GM23338 (cell line): ENCODE data around the gene CDK17. TPM values are rescaled to one million over a fixed set of nuclear protein-coding genes. Genes with fewer than 3 reads are reported as not detected.
A peak's percentile ranks its signal among the peaks of the same experiment; 100 is the strongest.
"Not testable (repeated sequence)": the region's sequence is repeated elsewhere in the genome, so short reads cannot be mapped to it uniquely, and the experiment has no call there.

Source experiments
- ATAC-seq: fragments of 200-7000 bp; cut with Tn5 transposase; 3 replicates; pipeline ENCODE4 v1.9.1; 2020
- DNase-seq: peaks from one replicate; pipeline ENCODE4 v3.0.0-alpha.2; 2015; ENCODE audit warnings: low spot score
- H2AFZ ChIP-seq: fragments of 200-600 bp; sonication (generic); 2 replicates; pipeline ENCODE4 v1.8.0; 2016; ENCODE audit warnings: antibody characterized with exemption, mild to moderate bottlenecking, moderate library complexity
- H3F3A ChIP-seq: fragments of 200-600 bp; sonication (generic); replicated peaks from 2 replicates; pipeline ENCODE4 v1.8.0; 2017; ENCODE audit warnings: antibody characterized with exemption, mixed run types, low read depth
- H3K27ac ChIP-seq: fragments of 200-600 bp; sonication (generic); 2 replicates; pipeline ENCODE4 v1.6.1; 2016; ENCODE audit warnings: low read depth
- H3K27me3 ChIP-seq: fragments of 200-600 bp; sonication (generic); 2 replicates; pipeline ENCODE4 v1.8.0; 2016; ENCODE audit warnings: mild to moderate bottlenecking, mixed run types, moderate library complexity; ENCODE audit not compliant: insufficient read depth
- H3K36me3 ChIP-seq: fragments of 200-600 bp; sonication (generic); 2 replicates; pipeline ENCODE4 v1.8.0; 2016; ENCODE audit warnings: mild to moderate bottlenecking; ENCODE audit not compliant: insufficient read depth
- H3K4me1 ChIP-seq: fragments of 200-600 bp; sonication (generic); 2 replicates; pipeline ENCODE4 v1.8.0; 2016; ENCODE audit warnings: mild to moderate bottlenecking, moderate library complexity; ENCODE audit not compliant: insufficient read depth
- H3K4me2 ChIP-seq: fragments of 200-600 bp; sonication (generic); 2 replicates; pipeline ENCODE4 v1.7.1; 2017; ENCODE audit warnings: mixed run types
- H3K4me3 ChIP-seq: fragments of 200-600 bp; sonication (generic); 2 replicates; pipeline ENCODE4 v1.6.1; 2016; ENCODE audit warnings: mixed run types
- H3K79me2 ChIP-seq: fragments of 200-600 bp; sonication (generic); replicated peaks from 2 replicates; pipeline ENCODE4 v1.8.0; 2017; ENCODE audit warnings: mild to moderate bottlenecking; ENCODE audit not compliant: insufficient read depth
- H3K9me2 ChIP-seq: fragments of 200-600 bp; sonication (generic); 2 replicates; pipeline ENCODE4 v1.8.0; 2017; ENCODE audit not compliant: insufficient read depth
- H4K20me1 ChIP-seq: fragments of 200-600 bp; sonication (generic); replicated peaks from 2 replicates; pipeline ENCODE4 v1.8.0; 2017; ENCODE audit warnings: mild to moderate bottlenecking; ENCODE audit not compliant: insufficient read depth
- H3K27ac Mint-ChIP-seq: 2 replicates; pipeline ENCODE4 v1.8.0; 2020; ENCODE audit warnings: inconsistent platforms, mild to moderate bottlenecking, moderate library complexity, mixed read lengths
- H3K27me3 Mint-ChIP-seq: 3 replicates; pipeline ENCODE4 v1.8.0; 2022; ENCODE audit warnings: low read depth, mild to moderate bottlenecking, moderate library complexity, mixed read lengths, inconsistent platforms; ENCODE audit not compliant: insufficient read depth, poor library complexity
- H3K36me3 Mint-ChIP-seq: 3 replicates; pipeline ENCODE4 v1.8.0; 2021; ENCODE audit warnings: low read depth, mild to moderate bottlenecking, inconsistent platforms, moderate library complexity, mixed read lengths
- H3K4me1 Mint-ChIP-seq: 3 replicates; pipeline ENCODE4 v1.8.0; 2020; ENCODE audit warnings: mild to moderate bottlenecking, inconsistent platforms, mixed read lengths
- H3K4me3 Mint-ChIP-seq: 3 replicates; pipeline ENCODE4 v1.8.0; 2021; ENCODE audit warnings: moderate library complexity, mild to moderate bottlenecking, inconsistent platforms, mixed read lengths
- H3K9me3 Mint-ChIP-seq: 3 replicates; pipeline ENCODE4 v1.8.0; 2020; ENCODE audit warnings: moderate library complexity, mild to moderate bottlenecking, inconsistent platforms, mixed read lengths
- CREB1 ChIP-seq: fragments of 250-450 bp; sonication (Bioruptor Pico); IDR thresholded peaks from 2 replicates; pipeline ENCODE4 v1.5.0; 2020; ENCODE audit warnings: low read depth, mild to moderate bottlenecking, moderate library complexity
- EZH2 ChIP-seq: fragments of 200-600 bp; sonication (generic); IDR thresholded peaks from one replicate; pipeline ENCODE4 v1.8.0; 2017; ENCODE audit warnings: antibody characterized with exemption, mild to moderate bottlenecking, low read depth; ENCODE audit not compliant: unreplicated experiment
- EZH2phosphoT487 ChIP-seq: fragments of 200-600 bp; sonication (generic); IDR thresholded peaks from one replicate; pipeline ENCODE4 v1.8.1; 2018; ENCODE audit warnings: antibody characterized with exemption; ENCODE audit not compliant: unreplicated experiment
- JUNB ChIP-seq: IDR thresholded peaks from one replicate; pipeline ENCODE4 v1.6.1; 2016; ENCODE audit warnings: antibody characterized with exemption; ENCODE audit not compliant: unreplicated experiment
- NANOG ChIP-seq: IDR thresholded peaks from 2 replicates; pipeline ENCODE4 v1.6.1; 2016; ENCODE audit warnings: antibody characterized with exemption, borderline replicate concordance
- POLR2AphosphoS5 ChIP-seq: IDR thresholded peaks from 2 replicates; pipeline ENCODE4 v1.6.1; 2016; ENCODE audit warnings: antibody characterized with exemption, low read depth
- STAT1 ChIP-seq: IDR thresholded peaks from one replicate; pipeline ENCODE4 v1.6.1; 2016; ENCODE audit warnings: antibody characterized with exemption; ENCODE audit not compliant: unreplicated experiment
- ZNF114 ChIP-seq: fragments of 250-450 bp; sonication (Bioruptor Pico); IDR thresholded peaks from 2 replicates; pipeline ENCODE4 v1.5.0; 2020; ENCODE audit warnings: mild to moderate bottlenecking, moderate library complexity
- polyA plus RNA-seq: library from polyadenylated mRNA; unstranded; fragments of >200 nt; fragmentation: Nextera tagmentation; extraction: Ambion mirVana; gene quantifications from 2 replicates; pipeline ENCODE4 v1.2.1, GENCODE V29; 2016
- total RNA-seq: library from RNA; depleted of rRNA; stranded (reverse); fragments of >200 nt; shearing (Covaris generic); gene quantifications from 2 replicates; pipeline ENCODE4 v1.2.3, GENCODE V29; 2014
- TF ChIP-seq, protein P1 (sequence below): fragments of 250-450 bp; sonication (Bioruptor Pico); IDR thresholded peaks from 2 replicates; pipeline ENCODE4 v1.5.0; 2020; ENCODE audit warnings: mild to moderate bottlenecking, moderate library complexity

The CDK17 gene
- total and polyA plus RNA-seq, 2 experiments from 2014 or later = 7.6 to 34.2 TPM

DNA sequence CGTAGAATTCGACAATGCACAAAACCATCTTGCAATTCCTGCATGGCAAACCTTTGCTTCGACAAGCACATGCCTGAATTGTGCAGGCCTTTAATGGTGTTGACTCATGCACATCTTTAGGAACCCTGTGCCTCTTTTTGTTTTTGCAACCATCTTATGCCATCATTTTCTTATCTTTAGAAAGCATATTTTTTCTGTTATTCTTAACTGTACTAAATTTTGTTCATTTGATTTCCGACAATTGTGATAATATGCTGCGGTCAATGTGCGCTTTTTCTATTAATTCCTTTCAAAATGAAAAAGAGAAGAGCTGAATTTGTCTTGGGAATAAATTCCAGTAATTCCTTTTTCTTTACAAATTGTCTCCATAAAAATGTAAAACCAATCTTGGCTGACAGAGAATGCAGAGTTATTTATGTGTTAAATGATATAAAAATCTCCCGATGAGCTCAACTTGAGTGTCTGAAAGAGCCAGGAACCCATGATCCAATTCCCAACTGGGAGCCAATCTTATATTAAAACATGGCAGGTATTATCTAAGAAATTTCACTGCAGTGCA, 20.1 kb upstream of the CDK17 start:
- H3K9me2 ChIP-seq = no peaks in the 10 kb centered on the region
- H3K4me2 ChIP-seq = no peak overlapping the region
- DNase-seq = no peak
- no peaks in the 10 kb centered on the region for H3K27me3 ChIP-seq
- no peak for ATAC-seq
- no peak for TF ChIP-seq NANOG
- no peak for TF ChIP-seq EZH2phosphoT487
- TF ChIP-seq EZH2 = no peak
- peak overlapping the region; percentile 67; the same call in 1 of the 2 replicates for H2AFZ ChIP-seq
- Mint-ChIP-seq H3K9me3 (no peaks in the 10 kb centered on the region), H3K27ac (no peak overlapping the region), H3K4me1 (no peaks in the 10 kb centered on the region), H3K36me3 (no peaks in the 10 kb centered on the region), H3K4me3 (no peak overlapping the region), H3K27me3 (no peaks in the 10 kb centered on the region)
- H3K4me3 ChIP-seq = no peak overlapping the region
- no peaks in the 10 kb centered on the region for H3F3A ChIP-seq
- H4K20me1 ChIP-seq = no peaks in the 10 kb centered on the region
- no peak overlapping the region for H3K27ac ChIP-seq
- H3K79me2 ChIP-seq = no peaks in the 10 kb centered on the region
- no peaks in the 10 kb centered on the region for H3K36me3 ChIP-seq
- H3K4me1 ChIP-seq = no peaks in the 10 kb centered on the region

DNA sequence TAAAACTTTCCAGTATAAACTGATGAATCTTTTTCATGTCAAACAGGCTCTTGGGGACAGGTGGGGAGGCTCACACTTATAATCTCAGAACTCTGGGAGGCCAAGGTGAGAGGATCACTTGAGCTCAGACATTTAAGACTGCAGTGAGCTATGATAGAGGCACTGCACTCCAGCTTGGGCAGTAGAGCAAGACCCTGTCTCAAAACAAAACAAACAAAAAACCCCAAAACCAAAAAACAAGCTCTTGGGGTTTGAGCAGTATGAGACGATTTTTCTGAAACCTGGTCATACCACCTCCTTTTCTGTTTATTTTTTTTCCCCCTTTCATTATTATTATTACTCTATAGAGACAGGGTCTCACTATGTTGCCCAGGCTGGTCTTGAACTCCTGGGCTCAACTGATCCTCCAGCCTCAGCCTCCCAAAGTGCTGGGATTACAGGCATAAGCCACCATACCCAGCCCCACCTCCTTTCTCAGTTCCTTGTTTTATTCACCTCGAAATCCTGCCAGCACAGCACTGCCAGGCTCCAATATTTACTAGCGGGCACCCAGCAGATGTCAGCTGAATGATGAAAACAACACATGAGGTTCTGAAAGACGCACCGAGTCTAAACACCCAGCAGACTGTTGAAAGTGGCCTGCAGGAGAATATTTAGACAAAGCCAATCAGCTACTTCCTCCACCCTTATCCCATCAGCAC, 19.5 kb upstream of the CDK17 start:
- Mint-ChIP-seq H3K27me3 (no peaks in the 10 kb centered on the region), H3K9me3 (no peaks in the 10 kb centered on the region), H3K4me1 (no peaks in the 10 kb centered on the region), H3K4me3 (no peak overlapping the region), H3K36me3 (no peaks in the 10 kb centered on the region), H3K27ac (no peak overlapping the region)
- no peak for TF ChIP-seq EZH2phosphoT487
- TF ChIP-seq NANOG = no peak
- TF ChIP-seq, protein P1, sequence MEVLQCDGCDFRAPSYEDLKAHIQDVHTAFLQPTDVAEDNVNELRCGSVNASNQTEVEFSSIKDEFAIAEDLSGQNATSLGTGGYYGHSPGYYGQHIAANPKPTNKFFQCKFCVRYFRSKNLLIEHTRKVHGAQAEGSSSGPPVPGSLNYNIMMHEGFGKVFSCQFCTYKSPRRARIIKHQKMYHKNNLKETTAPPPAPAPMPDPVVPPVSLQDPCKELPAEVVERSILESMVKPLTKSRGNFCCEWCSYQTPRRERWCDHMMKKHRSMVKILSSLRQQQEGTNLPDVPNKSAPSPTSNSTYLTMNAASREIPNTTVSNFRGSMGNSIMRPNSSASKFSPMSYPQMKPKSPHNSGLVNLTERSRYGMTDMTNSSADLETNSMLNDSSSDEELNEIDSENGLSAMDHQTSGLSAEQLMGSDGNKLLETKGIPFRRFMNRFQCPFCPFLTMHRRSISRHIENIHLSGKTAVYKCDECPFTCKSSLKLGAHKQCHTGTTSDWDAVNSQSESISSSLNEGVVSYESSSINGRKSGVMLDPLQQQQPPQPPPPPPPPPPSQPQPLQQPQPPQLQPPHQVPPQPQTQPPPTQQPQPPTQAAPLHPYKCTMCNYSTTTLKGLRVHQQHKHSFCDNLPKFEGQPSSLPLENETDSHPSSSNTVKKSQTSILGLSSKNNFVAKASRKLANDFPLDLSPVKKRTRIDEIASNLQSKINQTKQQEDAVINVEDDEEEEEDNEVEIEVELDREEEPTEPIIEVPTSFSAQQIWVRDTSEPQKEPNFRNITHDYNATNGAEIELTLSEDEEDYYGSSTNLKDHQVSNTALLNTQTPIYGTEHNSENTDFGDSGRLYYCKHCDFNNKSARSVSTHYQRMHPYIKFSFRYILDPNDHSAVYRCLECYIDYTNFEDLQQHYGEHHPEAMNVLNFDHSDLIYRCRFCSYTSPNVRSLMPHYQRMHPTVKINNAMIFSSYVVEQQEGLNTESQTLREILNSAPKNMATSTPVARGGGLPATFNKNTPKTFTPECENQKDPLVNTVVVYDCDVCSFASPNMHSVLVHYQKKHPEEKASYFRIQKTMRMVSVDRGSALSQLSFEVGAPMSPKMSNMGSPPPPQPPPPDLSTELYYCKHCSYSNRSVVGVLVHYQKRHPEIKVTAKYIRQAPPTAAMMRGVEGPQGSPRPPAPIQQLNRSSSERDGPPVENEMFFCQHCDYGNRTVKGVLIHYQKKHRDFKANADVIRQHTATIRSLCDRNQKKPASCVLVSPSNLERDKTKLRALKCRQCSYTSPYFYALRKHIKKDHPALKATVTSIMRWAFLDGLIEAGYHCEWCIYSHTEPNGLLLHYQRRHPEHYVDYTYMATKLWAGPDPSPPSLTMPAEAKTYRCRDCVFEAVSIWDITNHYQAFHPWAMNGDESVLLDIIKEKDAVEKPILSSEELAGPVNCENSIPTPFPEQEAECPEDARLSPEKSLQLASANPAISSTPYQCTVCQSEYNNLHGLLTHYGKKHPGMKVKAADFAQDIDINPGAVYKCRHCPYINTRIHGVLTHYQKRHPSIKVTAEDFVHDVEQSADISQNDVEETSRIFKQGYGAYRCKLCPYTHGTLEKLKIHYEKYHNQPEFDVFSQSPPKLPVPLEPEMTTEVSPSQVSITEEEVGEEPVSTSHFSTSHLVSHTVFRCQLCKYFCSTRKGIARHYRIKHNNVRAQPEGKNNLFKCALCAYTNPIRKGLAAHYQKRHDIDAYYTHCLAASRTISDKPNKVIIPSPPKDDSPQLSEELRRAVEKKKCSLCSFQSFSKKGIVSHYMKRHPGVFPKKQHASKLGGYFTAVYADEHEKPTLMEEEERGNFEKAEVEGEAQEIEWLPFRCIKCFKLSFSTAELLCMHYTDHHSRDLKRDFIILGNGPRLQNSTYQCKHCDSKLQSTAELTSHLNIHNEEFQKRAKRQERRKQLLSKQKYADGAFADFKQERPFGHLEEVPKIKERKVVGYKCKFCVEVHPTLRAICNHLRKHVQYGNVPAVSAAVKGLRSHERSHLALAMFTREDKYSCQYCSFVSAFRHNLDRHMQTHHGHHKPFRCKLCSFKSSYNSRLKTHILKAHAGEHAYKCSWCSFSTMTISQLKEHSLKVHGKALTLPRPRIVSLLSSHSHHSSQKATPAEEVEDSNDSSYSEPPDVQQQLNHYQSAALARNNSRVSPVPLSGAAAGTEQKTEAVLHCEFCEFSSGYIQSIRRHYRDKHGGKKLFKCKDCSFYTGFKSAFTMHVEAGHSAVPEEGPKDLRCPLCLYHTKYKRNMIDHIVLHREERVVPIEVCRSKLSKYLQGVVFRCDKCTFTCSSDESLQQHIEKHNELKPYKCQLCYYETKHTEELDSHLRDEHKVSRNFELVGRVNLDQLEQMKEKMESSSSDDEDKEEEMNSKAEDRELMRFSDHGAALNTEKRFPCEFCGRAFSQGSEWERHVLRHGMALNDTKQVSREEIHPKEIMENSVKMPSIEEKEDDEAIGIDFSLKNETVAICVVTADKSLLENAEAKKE (CRISPR knock-in tag) = no peak
- no peak for TF ChIP-seq JUNB
- TF ChIP-seq ZNF114 (CRISPR knock-in tag) = no peak
- no peak for TF ChIP-seq CREB1
- no peak for TF ChIP-seq STAT1
- TF ChIP-seq EZH2 = no peak
- TF ChIP-seq POLR2AphosphoS5 = no peak
- DNase-seq (no peak), ATAC-seq (no peak)
- no peak overlapping the region for H3K4me3 ChIP-seq
- no peaks in the 10 kb centered on the region for H3K36me3 ChIP-seq
- no peaks in the 10 kb centered on the region for H3K27me3 ChIP-seq
- no peaks in the 10 kb centered on the region for H3K79me2 ChIP-seq
- H3K27ac ChIP-seq = no peak overlapping the region
- H2AFZ ChIP-seq = peak overlapping the region; percentile 67; the same call in 1 of the 2 replicates
- H3K4me1 ChIP-seq = no peaks in the 10 kb centered on the region
- no peaks in the 10 kb centered on the region for H3K9me2 ChIP-seq
- H3K4me2 ChIP-seq = no peak overlapping the region
- H4K20me1 ChIP-seq = no peaks in the 10 kb centered on the region
- no peaks in the 10 kb centered on the region for H3F3A ChIP-seq

GRCh38 chr12:96417688-96418087, 17.4 kb upstream of the CDK17 start:
- not testable (repeated sequence) for H3K4me1 Mint-ChIP-seq, H3K36me3 Mint-ChIP-seq, H3K79me2 ChIP-seq, H3K27me3 Mint-ChIP-seq, H3K4me2 ChIP-seq, H3K27ac Mint-ChIP-seq, H3K27ac ChIP-seq, H3K27me3 ChIP-seq, H3K9me2 ChIP-seq, H3F3A ChIP-seq, H4K20me1 ChIP-seq, H2AFZ ChIP-seq, H3K4me3 Mint-ChIP-seq, H3K4me1 ChIP-seq, H3K4me3 ChIP-seq, H3K9me3 Mint-ChIP-seq, ATAC-seq, H3K36me3 ChIP-seq, DNase-seq
